H9 (cell line): ENCODE data around the gene ZBTB48. TPM values are rescaled to one million over a fixed set of nuclear protein-coding genes. Genes with fewer than 3 reads are reported as not detected.

Experiments
- DNase-seq: peaks from one replicate; pipeline ENCODE4 v3.0.0-alpha.2; 2017
- H2AFZ ChIP-seq: one replicate; pipeline ENCODE4 v1.6.1; 2013; ENCODE audit warnings: mild to moderate bottlenecking, low read length, control low read depth, moderate library complexity
- H2AK5ac ChIP-seq: 2 replicates; pipeline ENCODE4 v1.6.1; 2013; ENCODE audit warnings: low read length, control low read depth, mixed read lengths; ENCODE audit not compliant: insufficient read length
- H2BK120ac ChIP-seq: one replicate; pipeline ENCODE4 v1.6.1; 2013; ENCODE audit warnings: low read depth, mild to moderate bottlenecking, low read length, control low read depth, inconsistent platforms; ENCODE audit not compliant: poor library complexity, severe bottlenecking
- H2BK12ac ChIP-seq: 2 replicates; pipeline ENCODE4 v1.6.1; 2013; ENCODE audit warnings: low read length, control low read depth, mixed read lengths, low read depth; ENCODE audit not compliant: insufficient read length
- H2BK15ac ChIP-seq: 2 replicates; pipeline ENCODE4 v1.6.1; 2013; ENCODE audit warnings: low read depth, low read length, control low read depth
- H2BK20ac ChIP-seq: one replicate; pipeline ENCODE4 v1.6.1; 2013; ENCODE audit warnings: low read depth, mild to moderate bottlenecking, low read length, control low read depth, inconsistent platforms; ENCODE audit not compliant: poor library complexity, severe bottlenecking
- H2BK5ac ChIP-seq: 2 replicates; pipeline ENCODE4 v1.6.1; 2013; ENCODE audit warnings: low read length, control low read depth, mixed read lengths; ENCODE audit not compliant: insufficient read length
- H3K14ac ChIP-seq: 2 replicates; pipeline ENCODE4 v1.6.1; 2013; ENCODE audit warnings: low read length, control low read depth; ENCODE audit not compliant: insufficient read depth
- H3K18ac ChIP-seq: 2 replicates; pipeline ENCODE4 v1.6.1; 2013; ENCODE audit warnings: low read depth, mild to moderate bottlenecking, mixed read lengths, low read length, control low read depth; ENCODE audit not compliant: insufficient read length
- H3K23ac ChIP-seq: 2 replicates; pipeline ENCODE4 v1.6.1; 2013; ENCODE audit warnings: low read length, control low read depth, mixed read lengths, low read depth; ENCODE audit not compliant: insufficient read length
- H3K23me2 ChIP-seq: 2 replicates; pipeline ENCODE4 v1.6.1; 2013; ENCODE audit warnings: low read depth, mild to moderate bottlenecking, mixed read lengths, low read length, control low read depth; ENCODE audit not compliant: insufficient read length, poor library complexity, severe bottlenecking
- H3K27ac ChIP-seq: 2 replicates; pipeline ENCODE4 v1.5.1; 2013; ENCODE audit warnings: low read length, control low read depth, mixed read lengths, low read depth; ENCODE audit not compliant: insufficient read length
- H3K27me3 ChIP-seq: 2 replicates; pipeline ENCODE4 v1.6.1; 2013; ENCODE audit warnings: low read length, control low read depth, inconsistent platforms; ENCODE audit not compliant: insufficient read depth
- H3K4ac ChIP-seq: 2 replicates; pipeline ENCODE4 v1.6.1; 2013; ENCODE audit warnings: low read depth, mild to moderate bottlenecking, control low read depth, inconsistent platforms, low read length, moderate library complexity
- H3K4me1 ChIP-seq: 2 replicates; pipeline ENCODE4 v1.6.1; 2013; ENCODE audit warnings: low read length, control low read depth, inconsistent platforms; ENCODE audit not compliant: insufficient read depth
- H3K4me2 ChIP-seq: 2 replicates; pipeline ENCODE4 v1.6.1; 2013; ENCODE audit warnings: low read length, control low read depth, mixed read lengths; ENCODE audit not compliant: insufficient read length, insufficient read depth
- H3K56ac ChIP-seq: 2 replicates; pipeline ENCODE4 v1.6.1; 2013; ENCODE audit warnings: low read depth, mild to moderate bottlenecking, mixed read lengths, low read length, control low read depth; ENCODE audit not compliant: insufficient read length
- H3K79me1 ChIP-seq: 2 replicates; pipeline ENCODE4 v1.6.1; 2013; ENCODE audit warnings: low read depth, mild to moderate bottlenecking, moderate library complexity, low read length, control low read depth, inconsistent platforms; ENCODE audit not compliant: insufficient read depth, poor library complexity, severe bottlenecking
- H3K79me2 ChIP-seq: 2 replicates; pipeline ENCODE4 v1.6.1; 2013; ENCODE audit warnings: low read length, control low read depth, inconsistent platforms; ENCODE audit not compliant: insufficient read depth
- H3K9ac ChIP-seq: 2 replicates; pipeline ENCODE4 v1.6.1; 2013; ENCODE audit warnings: low read length, control low read depth, mixed read lengths; ENCODE audit not compliant: insufficient read length; ENCODE audit errors: extremely low read depth
- H3K9me3 ChIP-seq: one replicate; pipeline ENCODE4 v1.6.1; 2013; ENCODE audit warnings: low read depth, low read length, inconsistent platforms; ENCODE audit not compliant: control insufficient read depth
- H3T11ph ChIP-seq: one replicate; pipeline ENCODE4 v1.6.1; 2013; ENCODE audit warnings: mild to moderate bottlenecking, low read length, control low read depth, inconsistent platforms
- H4K20me1 ChIP-seq: one replicate; pipeline ENCODE4 v1.6.1; 2013; ENCODE audit not compliant: control insufficient read depth, insufficient read length, insufficient read depth
- H4K5ac ChIP-seq: 2 replicates; pipeline ENCODE4 v1.6.1; 2013; ENCODE audit warnings: low read depth, mild to moderate bottlenecking, mixed read lengths, low read length, control low read depth; ENCODE audit not compliant: insufficient read length
- H4K8ac ChIP-seq: replicated peaks from 2 replicates; pipeline ENCODE4 v1.6.1; 2013; ENCODE audit warnings: low read length, control low read depth, mixed read lengths, low read depth; ENCODE audit not compliant: insufficient read length
- H4K91ac ChIP-seq: 2 replicates; pipeline ENCODE4 v1.6.1; 2013; ENCODE audit warnings: low read depth, mild to moderate bottlenecking, moderate library complexity, mixed read lengths, low read length, control low read depth; ENCODE audit not compliant: insufficient read length
- H3K27ac Mint-ChIP-seq, 3 experiments: 2 replicates in 2 of 3; 3 replicates in 1 of 3; pipeline ENCODE4 v1.8.0; 2020 to 2021; ENCODE audit warnings: mixed read lengths in 3 of 3, mild to moderate bottlenecking in 1 of 3, moderate library complexity in 1 of 3
- H3K27me3 Mint-ChIP-seq: 2 replicates; pipeline ENCODE4 v1.8.0; 2021; ENCODE audit warnings: low read depth, mild to moderate bottlenecking, moderate library complexity, mixed read lengths
- H3K36me3 Mint-ChIP-seq, 3 experiments: 2 replicates in 2 of 3; 3 replicates in 1 of 3; pipeline ENCODE4 v1.8.0; 2020 to 2021; ENCODE audit warnings: low read depth in 3 of 3, mixed read lengths in 3 of 3; ENCODE audit not compliant: insufficient read depth in 1 of 3
- H3K4me1 Mint-ChIP-seq, 2 experiments: 2 replicates each; pipeline ENCODE4 v1.8.0; 2020; ENCODE audit warnings: mixed read lengths in 2 of 2
- H3K4me3 Mint-ChIP-seq, 2 experiments: 2 replicates in 1 of 2; 3 replicates in 1 of 2; pipeline ENCODE4 v1.8.0; 2020 to 2021; ENCODE audit warnings: mild to moderate bottlenecking in 2 of 2, mixed read lengths in 2 of 2, moderate library complexity in 1 of 2
- H3K9me3 Mint-ChIP-seq, 2 experiments: 2 replicates in 1 of 2; 3 replicates in 1 of 2; pipeline ENCODE4 v1.8.0; 2020; ENCODE audit warnings: mild to moderate bottlenecking in 2 of 2, mixed read lengths in 2 of 2, moderate library complexity in 1 of 2
- CTCF ChIP-seq: fragments of 200-600 bp; sonication (generic); conservative IDR thresholded peaks from 3 replicates; pipeline ENCODE4 v1.8.0; 2021; ENCODE audit warnings: antibody characterized with exemption, mild to moderate bottlenecking
- WGBS: extraction: QIAGEN DNeasy Blood & Tissue Kit; methylation state at CpG from one replicate; pipeline ENCODE4 v1.1.7; 2013; ENCODE audit warnings: missing lambda C conversion rate, low lambda C conversion rate, mixed read lengths; ENCODE audit not compliant: insufficient read length; ENCODE audit errors: extremely low coverage; 5-methylcytosine and 5-hydroxymethylcytosine counted together
- total RNA-seq: library from RNA; stranded (reverse); gene quantifications from 2 replicates; pipeline ENCODE4 v1.2.1, GENCODE V29; 2021

ZBTB48 gene
- total RNA-seq, 1 experiment from 2014 or later, result 33.2 TPM

- Mint-ChIP-seq H3K27ac (no peak overlapping the region), H3K27me3 (no peaks in the 10 kb centered on the region; the same call in 1 of the 2 replicates), H3K36me3 (peaks cover 41 to 88% (median 74%) of the 10 kb centered on the region in 3 experiments), H3K4me1 (no peaks in the 10 kb centered on the region), H3K9me3 (no peaks in the 10 kb centered on the region), H3K4me3 (no peak overlapping the region)
- Histone ChIP-seq H3K79me1 (no peaks in the 10 kb centered on the region), H2BK120ac (no peak overlapping the region), H2BK5ac (no peak overlapping the region), H3K14ac (no peak overlapping the region), H3K4me2 (no peak overlapping the region), H4K5ac (no peak overlapping the region), H3K4ac (no peak overlapping the region), H2BK15ac (no peak overlapping the region), H3T11ph (no peak overlapping the region), H3K56ac (no peak overlapping the region), H3K9me3 (no peaks in the 10 kb centered on the region), H4K20me1 (no peaks in the 10 kb centered on the region), H2BK12ac (no peak overlapping the region), H2BK20ac (no peak overlapping the region), H3K27ac (no peak overlapping the region), H2AFZ (no peak overlapping the region), H2AK5ac (no peak overlapping the region), H3K18ac (no peak overlapping the region), H3K4me1 (no peaks in the 10 kb centered on the region), H3K79me2 (no peaks in the 10 kb centered on the region), H3K27me3 (no peaks in the 10 kb centered on the region), H4K91ac (no peak overlapping the region), H3K9ac (no peak overlapping the region), H3K23me2 (no peaks in the 10 kb centered on the region), H4K8ac (no peak overlapping the region), H3K23ac (no peak overlapping the region)
- no peak for DNase-seq
- no CpG with 5 or more reads among the region's 3 CpGs for WGBS
- TF ChIP-seq CTCF, result no peak
These were observed 35.0 kb upstream of the ZBTB48 start for GRCh38 chr1:6544831-6545230.
